A673 (cell line): ENCODE results near the gene CSNK2A2.

Experiments used
- CTCF ChIP-seq: fragments of 300-800, 200-600 bp; sonication (generic); conservative IDR thresholded peaks from 2 replicates; pipeline ENCODE4 v1.5.1; 2017; ENCODE audit warnings: low read depth, mild to moderate bottlenecking, antibody characterized with exemption, low read length, moderate library complexity, mixed read lengths
- EZH2 ChIP-seq: fragments of 200-600 bp; sonication (generic); IDR thresholded peaks from 2 replicates; pipeline ENCODE4 v1.6.1; 2017; ENCODE audit warnings: borderline replicate concordance, low read depth, mild to moderate bottlenecking, mixed read lengths, antibody characterized with exemption, low read length; ENCODE audit not compliant: poor library complexity, severe bottlenecking

GRCh38 chr16:58152246-58152868 lies 45.5 kb downstream of the CSNK2A2 start:
- TF ChIP-seq CTCF (no peak), EZH2 (no peak)
